Duodenal mucosa (tissue), 2 donors: ENCODE data around the gene CALR.
"Not testable (repeated sequence)": the region's sequence is repeated elsewhere in the genome, so short reads cannot be mapped to it uniquely, and the experiment has no call there.

Experiments
- H3K27ac ChIP-seq: one replicate; pipeline ENCODE4 v1.7.0; 2013; ENCODE audit warnings: low read depth, low read length
- H3K27me3 ChIP-seq, 2 donors: one replicate each; pipeline ENCODE4 v1.7.0; 2013; ENCODE audit warnings: low read length in 2 of 2, control low read depth in 1 of 2; ENCODE audit not compliant: insufficient read depth in 2 of 2, control insufficient read depth in 1 of 2
- H3K36me3 ChIP-seq, 2 donors: one replicate each; pipeline ENCODE4 v1.7.0; 2013; ENCODE audit warnings: low read length in 2 of 2, control low read depth in 1 of 2; ENCODE audit not compliant: insufficient read depth in 2 of 2, control insufficient read depth in 1 of 2
- H3K4me1 ChIP-seq, 2 donors: one replicate each; pipeline ENCODE4 v1.7.0; 2013; ENCODE audit warnings: low read length in 2 of 2, control low read depth in 1 of 2; ENCODE audit not compliant: insufficient read depth in 2 of 2, control insufficient read depth in 1 of 2
- H3K4me3 ChIP-seq, 2 donors: one replicate each; pipeline ENCODE4 v1.7.0; 2013; ENCODE audit warnings: low read length in 2 of 2, low read depth in 1 of 2
- H3K9ac ChIP-seq, 2 donors: one replicate each; pipeline ENCODE4 v1.7.0; 2013; ENCODE audit warnings: low read length in 2 of 2, low read depth in 1 of 2
- H3K9me3 ChIP-seq, 2 donors: one replicate each; pipeline ENCODE4 v1.7.0; 2013; ENCODE audit warnings: low read length in 2 of 2, control low read depth in 1 of 2; ENCODE audit not compliant: control insufficient read depth in 1 of 2

CALR gene

DNA sequence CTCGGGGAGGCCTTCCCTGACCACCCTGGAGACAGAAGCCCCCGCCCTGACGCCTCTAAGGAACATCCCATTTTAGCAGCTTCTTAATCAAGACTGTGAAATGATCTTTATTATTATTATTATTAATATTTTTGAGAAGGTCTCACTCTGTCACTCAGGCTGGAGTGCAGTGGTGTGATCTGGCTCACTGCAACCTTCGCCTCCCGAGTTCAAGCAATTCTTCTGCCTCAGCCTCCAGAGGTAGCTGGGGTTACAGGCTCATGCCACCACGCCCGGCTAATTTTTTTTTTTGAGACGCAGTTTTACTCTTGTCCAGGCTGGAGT lies 27.4 kb downstream of the CALR start:
- Histone ChIP-seq H3K4me3 (peak overlapping the region; percentile 65 to 78), H3K4me1 (peaks cover 0 to 8% of the 10 kb centered on the region in 2 donors), H3K9ac (peak overlapping the region; percentile 14 to 86), H3K27ac (no peak overlapping the region), H3K27me3 (no peaks in the 10 kb centered on the region), H3K36me3 (no peaks in the 10 kb centered on the region), H3K9me3 (no peaks in the 10 kb centered on the region)

GRCh38 chr19:12967907-12968306 lies 29.5 kb downstream of the CALR start:
- no peak overlapping the region for H3K27ac ChIP-seq
- peaks cover 0 to 8% of the 10 kb centered on the region in 2 donors for H3K4me1 ChIP-seq
- no peak overlapping the region for H3K9ac ChIP-seq
- H3K9me3 ChIP-seq, result no peaks in the 10 kb centered on the region
- no peaks in the 10 kb centered on the region for H3K36me3 ChIP-seq
- no peaks in the 10 kb centered on the region for H3K27me3 ChIP-seq
- no peak overlapping the region for H3K4me3 ChIP-seq

DNA sequence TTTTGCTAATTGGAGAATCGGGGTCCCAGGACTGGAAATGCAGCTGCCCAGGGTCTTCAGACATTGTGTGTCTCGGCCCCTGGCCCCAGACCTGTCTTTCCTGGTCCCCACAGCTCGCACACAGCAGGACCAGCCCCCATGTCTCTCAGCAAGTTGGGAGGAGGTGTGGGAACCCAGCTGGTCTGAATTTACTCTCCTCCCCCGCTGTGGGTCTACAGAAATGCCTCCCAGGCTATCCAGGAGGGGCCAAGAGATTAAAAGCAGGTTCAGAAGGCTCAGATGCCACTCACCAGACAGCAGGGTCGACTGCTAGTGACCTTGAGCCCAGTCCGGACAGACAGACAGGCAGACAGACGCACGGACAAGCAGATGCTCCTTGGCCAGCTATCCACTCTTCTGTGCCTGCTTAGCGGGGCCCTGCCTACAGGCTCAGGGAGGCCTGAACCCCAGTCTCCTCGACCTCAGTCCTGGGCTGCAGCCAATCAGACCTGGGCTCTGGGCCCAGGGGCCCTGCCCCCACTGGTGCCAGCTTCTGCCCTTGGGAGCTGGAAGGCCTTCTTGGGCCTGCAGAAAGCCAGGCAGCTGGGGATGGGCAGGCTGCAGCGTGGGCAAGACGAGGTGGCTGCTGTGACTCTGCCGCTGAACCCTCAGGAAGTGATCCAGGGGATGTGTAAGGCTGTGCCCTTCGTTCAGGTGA lies 31.0 kb downstream of the CALR start, which contains the start of gene DAND5:
TSS of gene DAND5 (plus strand) at position 285 of the 697 bp plus-strand sequence. CDS start at position 370, 85 bp downstream.
- Histone ChIP-seq H3K9ac (no peak within 1 kb of the TSS), H3K36me3 (no peaks in the 10 kb centered on the region), H3K27me3 (peaks cover 0 to 4% of the 10 kb centered on the region in 2 donors), H3K27ac (no peak within 1 kb of the TSS), H3K9me3 (no peaks in the 10 kb centered on the region), H3K4me3 (no peak within 1 kb of the TSS), H3K4me1 (peaks cover 0 to 8% of the 10 kb centered on the region in 2 donors)

DNA sequence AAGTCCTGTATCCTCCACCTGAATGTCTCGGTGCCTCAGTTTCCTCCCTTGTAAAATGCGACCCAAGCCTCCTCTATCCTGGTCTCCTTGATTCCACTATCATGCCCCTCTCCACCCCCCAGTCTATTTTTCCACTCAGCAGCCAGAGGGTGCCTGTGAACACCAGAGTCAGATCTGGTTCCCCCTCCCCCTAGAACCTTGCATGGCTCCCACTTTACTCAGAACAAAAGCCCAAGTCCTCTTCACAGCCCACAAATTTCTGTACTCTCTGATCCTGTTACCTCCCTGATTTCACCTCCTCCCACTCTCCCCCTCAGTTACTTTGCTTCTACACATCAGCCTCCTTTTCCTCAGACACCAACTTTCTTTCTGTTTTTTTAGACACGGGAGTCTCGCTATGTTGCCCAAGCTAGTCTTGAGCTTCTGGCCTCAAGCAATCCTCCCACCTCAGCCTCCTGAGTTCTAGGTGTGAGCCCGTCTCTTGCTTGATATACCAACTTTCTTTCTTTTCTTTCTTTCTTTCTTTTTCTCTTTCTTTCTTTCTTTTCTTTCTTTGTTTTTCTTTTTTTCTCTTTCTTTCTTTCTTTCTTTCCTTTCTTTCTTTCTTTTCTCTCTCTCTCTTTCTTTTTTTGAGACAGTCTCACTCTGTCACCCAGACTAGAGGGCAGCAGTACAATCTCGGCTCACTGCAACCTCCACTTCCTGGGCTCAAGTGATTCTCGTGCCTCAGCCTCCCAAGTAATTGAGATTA lies 31.8 kb downstream of the CALR start:
- no peak overlapping the region for H3K9ac ChIP-seq
- H3K4me1 ChIP-seq, result peaks cover 0 to 3% of the 10 kb centered on the region in 2 donors
- no peaks in the 10 kb centered on the region for H3K9me3 ChIP-seq
- no peaks in the 10 kb centered on the region for H3K36me3 ChIP-seq
- no peak overlapping the region for H3K27ac ChIP-seq
- H3K4me3 ChIP-seq, result no peak overlapping the region
- H3K27me3 ChIP-seq, result peaks cover 0 to 4% of the 10 kb centered on the region in 2 donors

- H3K9me3 ChIP-seq, result no peaks in the 10 kb centered on the region
- H3K4me3 ChIP-seq, result no peak overlapping the region
- no peak overlapping the region for H3K27ac ChIP-seq
- H3K4me1 ChIP-seq, result no peaks in the 10 kb centered on the region
- no peak overlapping the region for H3K9ac ChIP-seq
- H3K27me3 ChIP-seq, result peaks cover 0 to 7% of the 10 kb centered on the region in 2 donors
- no peaks in the 10 kb centered on the region for H3K36me3 ChIP-seq
Measured at GRCh38 chr19:12973236-12973635, 34.8 kb downstream of the CALR start.

GRCh38 chr19:12974301-12975220 lies 36.2 kb downstream of the CALR start:
- Histone ChIP-seq H3K4me1 (no peaks in the 10 kb centered on the region), H3K9me3 (no peaks in the 10 kb centered on the region), H3K27ac (no peak overlapping the region), H3K9ac (no peak overlapping the region), H3K36me3 (no peaks in the 10 kb centered on the region), H3K27me3 (peaks cover 0 to 7% of the 10 kb centered on the region in 2 donors), H3K4me3 (no peak overlapping the region)

DNA sequence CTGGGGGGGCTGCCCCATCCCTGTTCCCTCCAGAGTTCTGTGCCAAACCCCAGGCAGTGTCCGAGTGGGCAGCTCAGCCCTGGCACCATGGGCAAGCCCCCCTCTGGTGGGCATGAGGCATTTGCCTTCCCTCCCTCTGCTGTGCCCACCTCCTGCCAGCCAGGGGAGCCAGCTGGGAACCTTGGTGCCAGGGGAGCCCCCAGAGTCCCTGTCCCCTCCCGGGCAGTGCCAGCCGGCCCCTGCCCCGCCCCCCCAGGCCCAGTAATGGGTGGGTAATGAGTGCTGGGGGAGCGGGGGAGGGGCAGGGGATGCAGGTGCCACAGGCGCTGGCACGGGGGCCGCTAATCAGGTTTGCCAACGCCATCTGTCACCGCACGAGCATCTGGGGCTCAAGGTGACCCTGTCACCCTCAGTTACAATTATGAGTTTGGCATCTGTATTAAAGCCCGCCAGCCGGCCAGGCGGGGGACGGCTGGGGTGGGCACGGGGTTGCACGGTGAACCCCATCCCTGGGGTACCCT lies 36.9 kb downstream of the CALR start:
- Histone ChIP-seq H3K9me3 (no peaks in the 10 kb centered on the region), H3K27ac (no peak overlapping the region), H3K9ac (no peak overlapping the region), H3K27me3 (peaks cover 0 to 7% of the 10 kb centered on the region in 2 donors), H3K4me3 (no peak overlapping the region), H3K36me3 (no peaks in the 10 kb centered on the region), H3K4me1 (no peaks in the 10 kb centered on the region)

- not testable (repeated sequence) for H3K27me3 ChIP-seq, H3K4me1 ChIP-seq, H3K9me3 ChIP-seq, H3K27ac ChIP-seq, H3K36me3 ChIP-seq, H3K9ac ChIP-seq, H3K4me3 ChIP-seq
Measured at GRCh38 chr19:12976109-12976508, 37.7 kb downstream of the CALR start.

- Histone ChIP-seq H3K9me3 (no peaks in the 10 kb centered on the region), H3K4me1 (peaks cover 12% of the 10 kb centered on the region in 2 donors), H3K27me3 (peaks cover 5 to 9% of the 10 kb centered on the region in 2 donors), H3K36me3 (no peaks in the 10 kb centered on the region), H3K27ac (no peak overlapping the region), H3K4me3 (no peak overlapping the region), H3K9ac (no peak overlapping the region)
Measured at GRCh38 chr19:12979974-12980373, 41.6 kb downstream of the CALR start.
